Upper lobe of left lung (tissue), 6 donors: ENCODE data around the gene ACAN. TPM values are rescaled to one million over a fixed set of nuclear protein-coding genes. Genes with fewer than 3 reads are reported as not detected.
A peak's percentile ranks its signal among the peaks of the same experiment; 100 is the strongest.
"Not testable (repeated sequence)": the region's sequence is repeated elsewhere in the genome, so short reads cannot be mapped to it uniquely, and the experiment has no call there.

Experiments
- ATAC-seq, 2 donors: fragments of 200-7000 bp; cut with Tn5 transposase; one replicate each; pipeline ENCODE4 v1.9.1; 2022; ENCODE audit warnings: mild to moderate bottlenecking in 2 of 2, moderate library complexity in 2 of 2; ENCODE audit not compliant: low FRiP score in 2 of 2
- DNase-seq, 2 donors: peaks; one replicate each; pipeline ENCODE4 v3.0.0-alpha.2; 2019 to 2020
- H3K27ac ChIP-seq, 4 donors: fragments of 200-600 bp; sonication (generic); one replicate each; pipeline ENCODE4 v1.5.1; 2016 to 2019
- H3K27me3 ChIP-seq, 4 donors: fragments of 200-600 bp; sonication (generic); one replicate each; pipeline ENCODE4 v1.5.1; 2017 to 2019
- H3K36me3 ChIP-seq, 4 donors: fragments of 200-600 bp; sonication (generic); one replicate each; pipeline ENCODE4 v1.5.1; 2016 to 2019
- H3K4me1 ChIP-seq, 4 donors: fragments of 200-600 bp; sonication (generic); one replicate each; pipeline ENCODE4 v1.5.1; 2018 to 2019
- H3K4me3 ChIP-seq, 4 donors: fragments of 200-600 bp; sonication (generic); one replicate each; pipeline ENCODE4 v1.5.1; 2017 to 2019; ENCODE audit warnings: mild to moderate bottlenecking in 2 of 4, moderate library complexity in 1 of 4
- H3K9me3 ChIP-seq, 4 donors: fragments of 200-600 bp; sonication (generic); one replicate each; pipeline ENCODE4 v1.5.1; 2018 to 2019
- CTCF ChIP-seq, 6 experiments: fragments of 450-650 bp in 4 of 6; fragments of 200-600 bp in 2 of 6; sonication (generic) in 2 of 6; IDR thresholded peaks; one replicate each; pipeline ENCODE4 v1.5.1; 2016 to 2019; ENCODE audit warnings: antibody characterized with exemption in 6 of 6
- EP300 ChIP-seq, 4 donors: sonication (generic); formaldehyde crosslinking; IDR thresholded peaks; one replicate each; pipeline ENCODE4 v1.5.1; 2017; ENCODE audit warnings: antibody characterized with exemption in 4 of 4, control low read depth in 2 of 4
- POLR2A ChIP-seq, 4 donors: fragments of 450-650 bp; IDR thresholded peaks; one replicate each; pipeline ENCODE4 v1.5.1; 2016 to 2017; ENCODE audit warnings: antibody characterized with exemption in 4 of 4, mild to moderate bottlenecking in 2 of 4
- POLR2AphosphoS5 ChIP-seq, 2 donors: sonication (generic); formaldehyde crosslinking; IDR thresholded peaks; one replicate each; pipeline ENCODE4 v1.5.1; 2017; ENCODE audit warnings: antibody characterized with exemption in 2 of 2
- WGBS, 2 donors: methylation state at CpG; one replicate each; pipeline ENCODE4 v1.1.5; 2017 to 2018; 5-methylcytosine and 5-hydroxymethylcytosine counted together
- total RNA-seq, 6 donors: library from RNA; depleted of rRNA in 4 of 6; stranded (reverse); fragments of >200 nt in 4 of 6; gene quantifications; one replicate each; pipeline versions ENCODE4 v1.1.0 to v1.2.1, GENCODE V29; 2016 to 2021
- donor health status: DM: no; HTN: no; CAD: no; lungs with moderate emphysema.
- donor health status: DM: no; HTN: yes; CAD: no; lungs with severe emphysema.

ACAN gene
- total RNA-seq, 6 donors from 2014 or later, result 0.24 to 1.6 (median 0.46) TPM; not detected in 3

GRCh38 chr15:88918738-88919137, 115.5 kb downstream of the ACAN start:
- Histone ChIP-seq H3K4me3 (no peak overlapping the region), H3K27me3 (no peaks in the 10 kb centered on the region), H3K4me1 (peaks cover 0 to 10% (median 3%) of the 10 kb centered on the region in 4 donors), H3K36me3 (no peaks in the 10 kb centered on the region), H3K27ac (peak overlapping the region in 1 of 4 donors; percentile 33), H3K9me3 (no peaks in the 10 kb centered on the region)
- TF ChIP-seq EP300 (IDR thresholded peaks at IDR 0.05), result peak in 1 of 4 donors; percentile 74
- peak; percentile 39 to 77 for TF ChIP-seq POLR2AphosphoS5 (IDR thresholded peaks at IDR 0.05)
- peak in 1 of 4 donors; percentile 23 for TF ChIP-seq POLR2A (IDR thresholded peaks at IDR 0.05)
- no peak for TF ChIP-seq CTCF (IDR thresholded peaks at IDR 0.05)
- ATAC-seq, result peak; percentile 70 to 91
- WGBS, 2 donors, result 26 to 40% methylated on average over 4 of the region's 4 CpGs
- DNase-seq, result peak in 1 of 2 donors; percentile 84

- Histone ChIP-seq H3K27me3 (no peaks in the 10 kb centered on the region), H3K9me3 (no peaks in the 10 kb centered on the region), H3K4me3 (no peak overlapping the region), H3K36me3 (no peaks in the 10 kb centered on the region), H3K27ac (no peak overlapping the region), H3K4me1 (peaks cover 0 to 8% (median under 1%) of the 10 kb centered on the region in 4 donors)
- TF ChIP-seq EP300 (IDR thresholded peaks at IDR 0.05) (no peak), POLR2AphosphoS5 (IDR thresholded peaks at IDR 0.05) (no peak), CTCF (IDR thresholded peaks at IDR 0.05) (no peak), POLR2A (IDR thresholded peaks at IDR 0.05) (no peak)
- peak in 1 of 2 donors; percentile 8 for ATAC-seq
- DNase-seq, result no peak
- 75 to 84% methylated on average over 7 to 9 of the region's 9 CpGs for WGBS, 2 donors
Measured at GRCh38 chr15:88920186-88920891, 117.1 kb downstream of the ACAN start.

GRCh38 chr15:88920892-88921435, 117.7 kb downstream of the ACAN start:
- not testable (repeated sequence) for DNase-seq, H3K9me3 ChIP-seq, H3K27me3 ChIP-seq, H3K36me3 ChIP-seq, H3K27ac ChIP-seq, H3K4me1 ChIP-seq, H3K4me3 ChIP-seq
- 89 to 90% methylated on average over 11 to 12 of the region's 12 CpGs for WGBS, 2 donors
- ATAC-seq, result peak in 1 of 2 donors; percentile 21

Other genes starting within 250 kb of the ACAN start
- gene AEN, start 182.1 kb upstream of the ACAN start, total RNA-seq, result 10 to 100 TPM in 5 of 6 donors, 1 to 10 TPM in 1; 7.5 to 37.6 (median 18.4) TPM
- 100 to 1,000 TPM in 1 of 6 donors, 10 to 100 TPM in 5; 41.3 to 119 (median 67.0) TPM for gene ISG20, start 164.4 kb upstream of the ACAN start, total RNA-seq
- 10 to 100 TPM in 1 of 6 donors, 1 to 10 TPM in 5; 1.7 to 23.0 (median 4.6) TPM for gene HAPLN3, start 92.1 kb downstream of the ACAN start, total RNA-seq
- 100 to 1,000 TPM in 5 of 6 donors, 10 to 100 TPM in 1; 87.8 to 423 (median 144) TPM for gene MFGE8, start 109.9 kb downstream of the ACAN start, total RNA-seq